NCI-H1436 treated with DMSO at 0.1 percent for 48 hours (cell line): ENCODE data around the gene KRT3.
A peak's percentile ranks its signal among the peaks of the same experiment; 100 is the strongest.
"Not testable (repeated sequence)": the region's sequence is repeated elsewhere in the genome, so short reads cannot be mapped to it uniquely, and the experiment has no call there.

Experiments used
- DNase-seq: peaks from one replicate; lab custom pipeline; 2025; lab: John Stamatoyannopoulos, UW

Gene KRT3

DNA sequence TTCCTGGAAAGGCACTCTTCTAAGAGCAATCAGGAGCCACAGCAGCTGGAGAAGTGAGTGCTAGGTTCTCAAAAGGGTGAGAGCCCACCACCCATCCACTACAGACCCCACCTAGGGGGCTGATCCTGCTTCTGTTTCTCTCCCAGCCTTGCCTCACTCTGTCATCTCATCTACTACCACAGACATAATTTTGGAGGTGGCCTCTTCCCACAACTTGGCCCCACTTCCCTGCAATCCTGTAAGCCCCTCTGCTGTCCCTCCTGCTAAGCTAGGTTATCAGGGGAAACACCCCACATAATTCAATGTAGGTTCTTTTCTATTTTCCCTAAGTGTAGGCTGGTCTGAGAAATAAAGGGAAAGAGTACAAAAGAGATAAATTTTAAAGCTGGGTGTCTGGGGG lies 35.3 kb downstream of the KRT3 start:
- no peak for DNase-seq

GRCh38 chr12:52759695-52760094 lies 36.2 kb downstream of the KRT3 start:
- DNase-seq = no peak

DNA sequence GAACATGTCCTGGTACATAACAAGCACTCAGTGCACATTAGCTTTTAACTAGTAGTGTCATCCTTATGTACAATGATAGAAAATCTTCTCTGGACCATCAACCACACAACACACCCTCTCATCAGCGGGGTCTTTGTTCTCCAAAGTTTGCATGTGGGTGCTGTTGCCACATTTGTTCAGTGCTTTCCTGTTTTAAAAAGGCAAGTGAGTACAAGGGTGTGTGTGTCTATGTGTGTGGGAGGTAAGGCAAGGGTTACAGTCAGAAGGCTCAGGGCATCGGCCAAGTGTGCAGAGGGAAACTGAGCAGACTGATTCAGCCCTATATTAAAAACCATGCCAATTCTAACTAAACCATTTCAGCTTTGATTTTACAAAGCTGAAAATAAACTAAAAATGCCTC lies 36.7 kb downstream of the KRT3 start:
- DNase-seq = no peak

DNA sequence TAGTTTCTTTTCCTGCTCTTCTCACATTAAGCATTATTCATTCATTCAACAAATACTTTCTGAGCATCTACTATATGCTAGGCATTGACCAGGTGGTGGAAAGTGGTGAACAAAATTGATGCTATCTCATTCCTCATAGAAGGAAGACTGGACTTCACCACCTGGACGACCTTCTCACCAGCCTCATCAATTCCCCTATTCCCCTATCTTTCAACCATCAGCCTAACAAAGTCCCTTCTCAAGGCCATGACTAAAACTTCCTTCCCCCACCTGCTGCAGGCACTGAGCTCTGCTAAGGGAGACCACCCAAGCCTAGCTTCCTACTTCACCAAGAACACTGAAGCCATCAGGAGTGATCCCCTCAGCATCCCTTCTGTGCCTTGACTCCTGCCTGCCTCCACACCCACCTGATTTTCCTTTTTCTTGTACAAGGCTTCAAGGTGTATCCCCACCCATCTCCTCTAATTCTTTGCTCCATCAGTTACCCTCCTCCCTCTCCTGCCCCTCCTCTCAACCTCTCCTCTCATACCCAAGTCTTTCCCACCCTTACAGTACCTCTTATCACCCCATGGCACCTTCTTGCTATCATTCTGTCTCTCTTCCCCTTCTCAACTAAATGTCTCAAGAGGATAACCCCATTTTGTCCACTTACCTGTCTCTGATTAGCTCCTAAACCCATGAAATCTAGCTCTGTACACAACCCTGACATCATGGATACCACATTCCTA lies 38.3 kb downstream of the KRT3 start:
- no peak for DNase-seq

- no peak for DNase-seq
Observed at GRCh38 chr12:52756281-52756960, 39.5 kb downstream of the KRT3 start.

DNA sequence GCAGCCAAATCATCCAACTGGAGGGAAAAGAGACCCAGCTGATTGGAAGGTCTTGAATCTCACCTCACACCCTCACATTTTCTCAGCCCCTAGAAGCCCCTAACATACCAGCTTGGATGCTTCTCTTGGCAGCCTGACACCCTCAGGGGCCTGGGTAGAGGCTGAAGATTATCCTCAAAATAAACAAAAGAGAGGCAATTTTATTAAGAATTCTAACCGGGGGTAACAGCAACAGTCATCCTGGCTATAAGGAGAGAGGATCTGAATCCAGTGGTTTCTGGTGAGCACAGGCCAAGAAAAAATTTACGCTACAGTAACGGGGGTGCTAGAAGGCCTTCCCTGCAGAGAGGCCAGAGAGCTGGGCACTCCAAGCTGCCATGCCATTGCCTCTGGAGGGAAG lies 40.4 kb downstream of the KRT3 start:
- DNase-seq = no peak

DNA sequence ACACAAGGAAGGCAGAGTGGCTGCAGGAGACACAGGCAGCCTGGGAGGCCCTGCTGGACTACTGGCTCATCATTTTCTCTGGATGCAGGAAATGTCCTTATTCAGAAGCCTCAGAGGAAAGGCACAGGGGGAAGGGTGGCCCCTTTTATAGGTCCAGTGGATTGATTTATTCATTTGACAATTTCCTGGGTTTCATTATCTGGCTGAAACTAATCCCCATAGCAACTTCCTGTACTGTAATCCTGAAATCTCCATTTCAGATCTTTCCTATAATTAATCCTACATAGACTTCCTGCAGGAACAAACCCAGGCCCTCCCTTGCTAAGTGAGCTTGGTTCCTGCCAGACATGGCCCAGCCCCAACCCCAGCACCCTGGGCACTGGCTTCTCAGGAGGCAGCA lies 41.8 kb downstream of the KRT3 start:
- no peak for DNase-seq

DNA sequence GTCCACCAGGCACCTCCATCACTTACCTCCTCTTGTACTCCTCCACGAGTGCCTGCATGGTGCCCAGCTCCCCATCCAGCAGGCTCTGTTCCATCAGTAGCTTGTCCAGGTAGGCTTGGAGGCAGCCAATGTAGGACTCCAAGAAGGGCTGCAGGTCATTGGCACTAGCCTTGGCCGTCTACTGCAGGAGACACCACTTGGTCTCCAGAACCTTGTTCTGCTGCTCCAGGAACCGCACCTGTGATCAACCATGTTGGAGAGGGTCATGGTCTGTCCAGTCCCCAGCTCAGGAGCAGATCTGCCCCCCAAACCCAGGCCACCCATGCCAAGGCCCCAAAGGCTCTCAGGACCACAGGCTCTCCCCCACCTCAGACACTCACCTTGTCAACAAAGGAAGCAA lies 42.6 kb downstream of the KRT3 start:
- no peak for DNase-seq

GRCh38 chr12:52752516-52752915 lies 43.4 kb downstream of the KRT3 start:
- DNase-seq = no peak

DNA sequence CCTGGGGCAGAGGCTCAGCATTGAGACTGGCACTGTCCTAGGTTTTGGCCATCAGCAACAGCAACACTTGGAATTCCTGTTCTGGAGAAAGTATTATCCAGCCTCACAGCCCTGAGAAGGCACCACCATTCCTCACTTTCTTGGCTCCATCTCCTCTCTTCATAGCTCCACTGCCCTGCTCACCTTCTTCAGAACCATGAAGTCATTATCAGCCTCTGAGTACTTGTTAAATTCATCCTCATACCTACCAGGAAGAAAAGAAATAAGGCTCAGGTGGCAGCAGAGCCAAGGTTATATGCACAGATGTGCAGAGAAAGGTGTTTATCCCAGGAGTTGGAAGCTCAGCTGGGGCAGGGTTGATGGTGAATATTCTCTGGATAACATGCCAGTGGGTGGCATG lies 44.1 kb downstream of the KRT3 start:
- no peak for DNase-seq

- not testable (repeated sequence) for DNase-seq
Observed at GRCh38 chr12:52750532-52750931, 45.4 kb downstream of the KRT3 start.

DNA sequence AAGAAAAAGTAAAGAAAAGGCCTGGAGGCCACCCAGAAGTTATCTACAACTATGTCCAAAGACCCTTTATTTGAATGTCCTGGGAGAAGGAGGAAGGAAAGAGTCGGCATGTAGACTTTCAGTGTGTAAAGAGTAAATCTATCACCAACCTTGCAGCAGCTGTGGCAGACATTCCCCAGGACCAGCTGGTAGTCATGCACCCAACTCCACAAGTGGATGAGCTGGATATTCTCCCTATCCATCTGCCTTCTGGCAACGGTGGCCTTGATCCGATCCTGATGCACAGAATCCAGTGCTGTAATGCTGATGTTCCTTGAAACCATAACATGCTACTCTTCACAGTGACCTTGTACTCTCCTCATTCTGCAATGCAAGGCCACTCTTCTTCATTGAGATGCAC lies 46.1 kb downstream of the KRT3 start:
- DNase-seq = no peak

GRCh38 chr12:52748578-52748977 lies 47.3 kb downstream of the KRT3 start:
- DNase-seq = no peak

- no peak for DNase-seq
Observed at GRCh38 chr12:52745554-52745953, 50.4 kb downstream of the KRT3 start.

- DNase-seq = no peak
Observed at GRCh38 chr12:52744493-52745156, 51.3 kb downstream of the KRT3 start.

DNA sequence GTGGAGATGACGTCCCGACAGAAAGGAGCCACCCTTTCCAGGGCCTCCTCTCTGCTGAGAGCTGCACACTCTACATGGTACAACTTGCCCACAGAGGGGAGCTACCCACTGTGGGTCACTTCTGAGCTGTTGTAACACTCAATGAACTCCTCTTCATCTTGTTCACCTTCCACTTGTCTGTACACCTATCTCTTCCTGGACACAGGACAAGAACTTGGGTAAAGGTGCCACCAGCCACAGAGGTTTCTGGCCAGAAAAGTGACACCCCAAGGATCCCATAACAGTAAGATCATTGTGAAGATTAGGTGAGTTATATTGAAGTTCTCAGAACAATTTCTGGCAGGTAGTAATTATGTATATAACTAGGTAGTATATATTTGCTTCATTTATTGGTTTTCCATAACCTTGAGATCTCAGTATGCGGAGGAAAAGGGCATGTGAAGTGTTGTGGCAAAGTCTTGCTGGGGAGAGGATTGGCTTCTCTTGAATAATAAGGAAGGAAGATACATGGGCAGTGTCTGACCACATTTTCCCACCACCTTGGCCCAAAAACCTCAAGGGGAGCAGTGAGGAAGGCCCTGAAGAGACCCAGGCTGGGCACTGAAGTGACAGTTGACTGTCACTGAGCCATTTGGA lies 53.0 kb downstream of the KRT3 start:
- no peak for DNase-seq

DNA sequence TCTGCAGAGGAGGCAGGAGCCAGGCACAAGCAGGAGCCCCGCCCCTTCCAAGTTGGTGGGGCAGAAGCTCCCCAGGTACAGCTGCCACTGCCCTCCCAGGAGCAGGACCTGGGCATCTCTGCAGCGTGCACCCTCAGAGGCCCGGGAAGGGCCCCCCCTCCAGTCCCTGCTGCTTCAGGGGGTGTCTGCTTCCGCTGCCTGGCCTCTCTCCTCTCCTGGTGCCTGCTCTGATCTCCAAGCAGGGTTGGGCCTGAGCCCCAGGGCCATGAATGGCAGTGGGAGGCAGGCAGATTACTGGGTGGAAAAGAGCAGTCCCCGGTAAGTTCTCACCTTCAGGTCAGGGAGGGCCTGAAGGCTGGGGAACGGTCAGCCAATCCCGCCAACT lies 53.7 kb downstream of the KRT3 start:
- DNase-seq = no peak

DNA sequence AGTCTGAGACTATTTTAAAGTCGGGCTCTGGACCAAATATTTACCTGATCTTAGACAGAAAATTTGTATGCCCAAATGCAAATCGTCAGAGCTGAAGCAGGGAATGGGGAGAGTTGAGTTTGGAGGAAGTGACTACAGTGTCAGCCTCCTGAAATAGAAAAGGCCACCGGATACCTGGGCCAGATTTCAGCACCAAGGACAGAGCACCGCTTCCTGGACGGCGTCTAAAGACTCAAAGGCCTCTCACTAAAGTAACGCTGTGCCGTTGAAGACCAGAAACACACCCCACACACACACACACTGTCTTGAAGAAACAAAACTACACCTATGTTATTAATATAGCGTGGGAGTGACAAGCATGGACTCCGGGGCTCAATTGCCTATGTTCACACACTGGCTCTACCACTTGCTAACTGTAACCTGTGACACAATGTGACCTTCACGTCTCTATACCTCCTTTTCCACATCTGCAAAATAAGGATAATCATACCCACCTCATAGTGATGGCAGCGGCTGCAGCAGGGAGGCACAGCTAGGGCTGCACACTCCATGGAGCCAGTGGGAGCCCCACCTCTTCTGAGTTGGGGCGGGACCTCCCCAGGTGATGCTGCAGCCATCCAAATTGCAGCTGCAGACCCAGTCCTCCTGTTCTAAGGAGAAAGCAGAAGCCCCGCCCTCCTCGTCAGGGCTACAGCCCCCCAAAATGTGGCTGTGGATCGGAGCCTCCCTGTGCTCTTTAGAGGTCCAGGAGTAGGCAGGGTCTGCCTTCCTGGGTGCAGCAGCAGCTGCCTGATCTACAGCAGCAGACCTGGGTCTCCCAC lies 54.3 kb downstream of the KRT3 start:
- no peak for DNase-seq

DNA sequence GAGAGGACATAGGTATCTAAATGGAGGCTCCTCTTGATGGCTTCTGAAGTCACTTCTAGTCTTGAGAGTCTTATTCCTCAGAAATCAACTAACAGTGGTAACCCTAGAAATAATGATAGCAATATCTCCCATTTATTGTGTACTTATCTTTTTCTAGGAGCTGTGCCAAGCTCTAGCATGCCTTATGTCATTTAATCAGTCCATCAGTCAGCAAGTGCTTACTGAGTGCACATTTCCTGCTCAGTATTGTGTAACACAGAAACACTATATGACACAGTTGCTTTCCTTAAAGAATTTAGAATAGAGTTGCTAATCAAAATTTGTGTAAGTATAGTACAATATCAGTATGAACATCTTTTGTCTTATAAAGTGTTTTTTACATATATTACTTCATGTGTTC lies 55.3 kb downstream of the KRT3 start:
- DNase-seq = peak; percentile 54

- DNase-seq = peak; percentile 22
Observed at GRCh38 chr12:52739963-52740362, 56.0 kb downstream of the KRT3 start.
